Thoracic aorta (tissue), 2 donors: ENCODE measurements around the gene CHRNB2. TPM values are rescaled to one million over a fixed set of nuclear protein-coding genes. Genes with fewer than 3 reads are reported as not detected.

Experiments
- ATAC-seq: fragments of 150-250 bp; one replicate; pipeline ENCODE4 v1.8.0; 2017; ENCODE audit warnings: low read depth; ENCODE audit not compliant: insufficient number of reproducible peaks, low FRiP score
- DNase-seq: peaks from one replicate; pipeline ENCODE4 v3.0.0-alpha.2; 2020; ENCODE audit warnings: low spot score
- H3K27ac ChIP-seq, 2 donors: fragments of 200-600 bp; sonication (generic); 1 replicate in 1 of 2; 2 replicates in 1 of 2; pipeline ENCODE4 v1.5.1; 2016; ENCODE audit warnings: mild to moderate bottlenecking in 2 of 2, moderate library complexity in 2 of 2
- H3K27me3 ChIP-seq: fragments of 200-600 bp; sonication (generic); replicated peaks from 2 replicates; pipeline ENCODE4 v1.6.0; 2016; ENCODE audit warnings: mild to moderate bottlenecking; ENCODE audit not compliant: insufficient read depth
- H3K36me3 ChIP-seq: fragments of 200-600 bp; sonication (generic); one replicate; pipeline ENCODE4 v1.5.1; 2016
- H3K4me1 ChIP-seq, 2 donors: fragments of 200-600 bp; sonication (generic); 1 replicate in 1 of 2; 2 replicates in 1 of 2; pipeline versions ENCODE4 v1.5.1 to v1.6.0; 2016; ENCODE audit warnings: low read depth in 2 of 2, mild to moderate bottlenecking in 1 of 2; ENCODE audit not compliant: control insufficient read depth in 1 of 2
- H3K4me3 ChIP-seq: fragments of 200-600 bp; sonication (generic); 2 replicates; pipeline ENCODE4 v1.5.1; 2016; ENCODE audit warnings: mild to moderate bottlenecking
- H3K9me3 ChIP-seq: fragments of 200-600 bp; sonication (generic); 2 replicates; pipeline ENCODE4 v1.5.1; 2016
- CTCF ChIP-seq: fragments of 200-600 bp; sonication (generic); IDR thresholded peaks from one replicate; pipeline ENCODE4 v1.5.1; 2019; ENCODE audit warnings: antibody characterized with exemption
- total RNA-seq, 2 donors: library from RNA; depleted of rRNA; stranded (reverse); fragments of >200 nt; gene quantifications; one replicate each; pipeline versions ENCODE4 v1.1.0 to v1.2.3, GENCODE V29; 2016

The CHRNB2 gene
- total RNA-seq, 2 donors from 2014 or later = not detected

DNA sequence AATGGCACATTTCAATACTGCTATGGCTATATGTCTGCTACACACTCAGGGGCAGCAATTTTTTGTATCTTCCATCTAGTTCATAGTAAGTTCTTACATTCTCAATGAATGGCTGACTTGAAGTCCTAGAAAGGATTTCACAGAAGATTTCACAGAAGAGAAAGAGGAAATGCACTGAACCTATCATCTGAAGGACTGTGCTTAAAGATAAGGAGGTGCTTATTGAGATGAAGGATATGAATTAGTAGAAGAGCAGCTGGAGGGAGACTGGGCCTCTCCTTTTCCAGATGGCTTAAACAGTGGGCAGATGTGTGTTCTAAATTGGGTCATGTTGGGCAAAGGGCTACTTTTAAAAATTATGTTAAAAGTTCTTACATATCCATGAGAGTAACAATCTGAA is 25.8 kb downstream of the CHRNB2 start:
- no peaks in the 10 kb centered on the region for H3K9me3 ChIP-seq
- no peak overlapping the region for H3K27ac ChIP-seq
- peaks cover 0 to 5% of the 10 kb centered on the region in 2 donors for H3K4me1 ChIP-seq
- no peak for DNase-seq
- no peak overlapping the region for H3K4me3 ChIP-seq
- H3K36me3 ChIP-seq = peaks cover 84% of the 10 kb centered on the region
- H3K27me3 ChIP-seq = no peaks in the 10 kb centered on the region
- ATAC-seq = no peak
- no peak for TF ChIP-seq CTCF

GRCh38 chr1:154594811-154595210 is 27.2 kb downstream of the CHRNB2 start:
- Histone ChIP-seq H3K27ac (no peak overlapping the region), H3K27me3 (no peaks in the 10 kb centered on the region), H3K36me3 (peaks cover 70% of the 10 kb centered on the region), H3K9me3 (no peaks in the 10 kb centered on the region), H3K4me3 (no peak overlapping the region), H3K4me1 (peaks cover 11 to 18% of the 10 kb centered on the region in 2 donors)
- DNase-seq = no peak
- no peak for ATAC-seq
- no peak for TF ChIP-seq CTCF

DNA sequence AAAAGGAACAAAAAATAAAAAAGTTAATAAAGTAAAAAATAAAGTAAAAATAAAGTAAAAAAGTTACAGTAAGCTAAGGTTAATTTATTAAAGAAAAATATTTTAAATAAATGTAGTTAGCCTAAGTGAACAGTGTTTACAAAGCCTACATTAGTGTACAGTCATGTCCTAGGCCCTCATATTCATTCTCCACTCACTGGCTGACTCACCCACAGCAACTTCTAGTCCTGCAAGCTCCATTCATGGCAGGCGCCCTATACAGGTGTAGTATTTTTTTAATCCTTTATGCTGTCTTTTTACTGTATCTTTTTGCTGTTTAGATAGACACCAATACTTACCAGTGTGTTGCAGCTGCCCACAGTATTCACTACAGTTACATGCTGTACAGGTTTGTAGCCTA is 28.0 kb downstream of the CHRNB2 start:
- Histone ChIP-seq H3K27ac (no peak overlapping the region), H3K9me3 (no peaks in the 10 kb centered on the region), H3K36me3 (peaks cover 64% of the 10 kb centered on the region), H3K4me3 (no peak overlapping the region), H3K27me3 (no peaks in the 10 kb centered on the region), H3K4me1 (peaks cover 12 to 26% of the 10 kb centered on the region in 2 donors)
- TF ChIP-seq CTCF = no peak
- DNase-seq (no peak), ATAC-seq (no peak)

DNA sequence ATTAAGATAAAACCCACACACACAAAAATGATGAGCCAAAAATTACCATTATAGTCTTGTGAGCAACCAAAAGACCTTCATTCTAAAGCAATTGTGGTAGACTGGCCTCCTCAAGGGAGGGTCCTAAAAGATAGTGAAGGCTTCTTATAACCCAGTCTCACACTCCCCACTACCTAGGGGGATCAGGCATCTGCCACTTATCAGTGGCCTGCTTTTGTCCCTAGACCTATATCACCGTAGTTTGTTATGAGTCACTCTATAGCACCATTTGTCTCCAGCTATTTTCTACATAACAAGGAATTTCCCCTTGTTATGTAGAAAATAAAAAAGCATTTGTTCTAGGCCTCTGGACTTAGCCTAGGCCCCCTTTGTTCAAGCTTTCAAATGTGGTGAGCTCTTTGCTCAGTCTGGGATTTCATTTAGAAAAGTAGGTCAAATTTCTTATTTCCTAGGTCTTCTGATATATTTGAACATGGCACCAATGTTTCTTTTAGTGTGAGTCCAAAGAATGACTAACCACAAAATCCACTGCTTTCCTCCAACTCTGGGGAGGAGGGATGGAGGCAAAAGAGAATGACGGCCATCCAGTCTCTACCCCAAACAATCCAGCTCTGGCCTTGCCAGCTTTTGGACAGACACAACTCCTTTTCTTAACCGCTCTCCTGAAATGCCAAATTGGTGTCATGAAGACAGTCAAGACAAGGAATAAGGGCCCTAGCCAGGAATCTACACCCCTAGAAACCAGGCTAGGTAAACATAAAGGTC is 31.5 kb downstream of the CHRNB2 start:
- no peak for TF ChIP-seq CTCF
- Histone ChIP-seq H3K27ac (peak overlapping the region; percentile 33 to 55), H3K4me3 (no peak overlapping the region), H3K36me3 (peaks cover 53% of the 10 kb centered on the region), H3K9me3 (no peaks in the 10 kb centered on the region), H3K4me1 (peaks cover 12 to 39% of the 10 kb centered on the region in 2 donors), H3K27me3 (no peaks in the 10 kb centered on the region)
- ATAC-seq = peak; percentile 41
- no peak for DNase-seq

- Histone ChIP-seq H3K4me1 (peaks cover 16 to 43% of the 10 kb centered on the region in 2 donors), H3K36me3 (peaks cover 49% of the 10 kb centered on the region), H3K27me3 (no peaks in the 10 kb centered on the region), H3K9me3 (no peaks in the 10 kb centered on the region), H3K27ac (peak overlapping the region; percentile 23 to 55), H3K4me3 (no peak overlapping the region)
- no peak for ATAC-seq
- no peak for DNase-seq
- TF ChIP-seq CTCF = no peak
Measured at GRCh38 chr1:154599658-154600057, 32.1 kb downstream of the CHRNB2 start.
